IPS-NIHi7 (cell line): ENCODE measurements around the gene CD151.

ENCODE experiments used
- DNase-seq: peaks from one replicate; pipeline ENCODE4 v3.0.0; 2012; ENCODE audit warnings: mixed read lengths; ENCODE audit errors: extremely low spot score

Gene CD151

DNA sequence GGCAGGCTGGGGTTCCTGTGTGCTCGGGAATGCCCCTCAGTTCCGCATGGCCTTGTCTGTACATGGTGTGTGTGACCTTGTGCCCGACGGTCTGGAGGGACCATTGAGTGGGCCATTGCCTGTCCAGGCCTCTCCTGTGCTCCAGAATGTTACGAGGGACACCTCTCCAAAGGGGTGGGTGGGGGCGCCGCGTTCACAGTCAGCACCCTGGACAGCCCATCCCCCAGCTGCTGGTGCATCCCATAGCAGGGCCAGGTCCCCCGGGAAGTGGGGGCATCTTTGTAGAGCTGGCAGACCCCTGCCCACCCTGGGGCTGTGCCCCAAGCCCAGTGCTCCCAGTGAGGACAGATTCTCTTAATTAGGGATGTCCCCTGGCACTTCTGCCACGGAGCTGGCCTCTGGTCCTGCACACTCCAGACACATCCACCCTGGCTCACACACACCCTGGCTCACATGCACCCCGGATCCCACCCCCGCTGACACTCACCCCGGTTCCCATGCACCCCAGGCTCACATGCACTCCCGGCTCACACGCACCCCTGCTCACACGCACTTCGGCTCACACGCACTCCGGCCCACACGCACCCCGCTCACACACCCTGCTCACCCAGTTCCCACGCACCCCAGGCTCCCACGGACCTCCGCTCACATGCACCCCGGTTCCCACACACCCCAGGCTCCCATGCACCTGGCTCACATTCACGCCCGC is 25.5 kb downstream of the CD151 start:
- DNase-seq: no peak

DNA sequence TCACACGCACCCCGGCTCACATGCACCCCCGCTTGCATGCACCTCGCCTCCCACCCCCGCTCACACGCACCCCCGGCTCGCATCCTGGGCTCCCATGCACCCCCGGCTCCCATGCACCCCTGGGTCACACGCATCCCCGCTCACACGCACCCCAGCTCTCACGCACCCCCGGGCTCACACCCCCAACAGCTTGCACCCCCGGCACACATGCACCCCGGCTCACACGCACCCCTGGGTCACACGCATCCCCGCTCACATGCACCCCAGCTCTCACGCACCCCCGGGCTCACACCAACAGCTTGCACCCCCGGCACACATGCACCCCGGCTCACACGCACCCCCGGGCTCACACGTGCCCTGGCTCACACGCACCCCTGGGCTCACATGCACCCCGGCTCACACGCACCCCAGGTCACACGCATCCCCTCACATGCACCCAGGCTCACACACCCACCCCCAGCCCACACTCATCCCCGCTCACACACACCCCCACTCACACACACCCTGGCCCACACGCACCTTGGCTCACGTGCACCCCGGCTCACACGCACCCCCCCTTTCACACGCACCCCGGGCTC is 26.1 kb downstream of the CD151 start:
- no peak for DNase-seq

DNA sequence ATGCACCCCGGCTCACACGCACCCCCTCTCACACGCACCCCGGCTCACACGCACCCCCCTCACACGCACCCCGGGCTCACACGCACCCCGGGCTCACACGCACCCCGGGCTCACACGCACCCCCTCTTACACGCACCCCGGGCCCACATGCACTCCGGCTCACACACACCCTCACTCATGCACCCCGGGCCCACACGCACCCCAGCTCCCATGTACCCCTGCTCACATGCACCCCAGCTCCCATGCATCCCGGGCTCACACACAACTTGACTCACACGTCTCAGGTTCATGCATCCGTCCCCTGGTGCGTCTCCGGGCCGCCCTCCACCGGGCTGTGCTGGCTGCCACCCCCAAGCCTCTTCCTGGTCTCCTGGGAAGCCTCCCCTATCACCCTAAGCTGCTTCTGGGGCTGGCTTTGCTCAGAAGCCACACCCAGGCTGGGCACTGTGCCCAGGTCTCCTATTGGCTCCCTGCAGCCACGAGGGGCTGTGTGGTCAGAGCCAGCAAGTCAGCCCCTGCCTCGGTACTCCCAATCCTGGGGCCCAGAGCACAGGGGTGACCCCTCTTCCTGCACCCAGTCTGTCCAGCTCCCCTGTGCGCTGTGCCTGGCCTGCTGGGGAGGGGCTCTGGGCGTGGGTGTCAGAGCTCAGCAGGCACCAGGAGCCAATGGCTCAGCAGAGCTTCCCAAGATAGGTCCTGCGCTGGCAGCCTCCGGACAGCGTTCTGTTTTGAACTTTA is 26.8 kb downstream of the CD151 start:
- DNase-seq: no peak

DNA sequence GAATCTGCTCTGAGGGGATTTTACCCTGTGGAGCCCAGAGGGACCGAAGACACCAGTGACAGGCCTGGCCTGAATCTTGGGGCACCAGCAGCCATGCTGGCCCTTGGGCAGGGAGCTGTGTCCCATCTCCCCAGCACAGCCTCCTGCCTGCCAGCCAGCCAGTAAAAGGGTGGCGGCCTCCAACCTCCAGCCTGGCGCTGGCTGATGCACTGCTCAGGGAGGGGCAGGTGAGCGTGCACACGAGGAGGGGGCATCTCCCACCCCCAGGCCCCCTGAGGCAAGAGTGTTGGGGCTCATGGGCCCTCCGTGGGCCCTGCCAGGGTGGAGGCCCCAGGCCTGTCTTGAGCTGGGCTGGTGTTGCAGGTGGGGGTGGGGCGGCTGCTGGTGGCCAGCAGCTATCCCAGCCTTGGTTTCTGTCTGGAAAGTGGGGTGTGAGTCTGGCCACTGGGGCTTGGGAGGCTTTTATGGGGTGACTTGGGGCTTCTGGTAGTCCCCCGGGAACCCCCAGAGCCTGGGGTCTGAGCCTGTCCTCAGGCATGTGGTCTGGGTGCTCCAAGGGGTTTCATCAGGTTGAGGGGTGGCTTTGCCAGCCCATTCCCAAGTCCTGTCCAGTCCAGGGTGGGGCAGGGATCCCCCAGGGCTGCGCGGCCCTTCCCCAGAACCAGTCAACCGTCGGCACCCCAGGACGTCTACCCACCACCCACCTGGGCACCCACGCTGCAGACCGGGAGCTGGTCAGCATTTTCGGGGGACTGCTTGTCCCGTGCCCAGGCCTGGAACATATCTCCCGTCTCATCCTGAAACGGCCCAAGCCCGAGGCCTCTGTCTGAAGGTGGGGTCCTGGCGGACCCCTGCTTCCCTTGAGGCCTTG is 27.7 kb downstream of the CD151 start:
- DNase-seq: no peak

DNA sequence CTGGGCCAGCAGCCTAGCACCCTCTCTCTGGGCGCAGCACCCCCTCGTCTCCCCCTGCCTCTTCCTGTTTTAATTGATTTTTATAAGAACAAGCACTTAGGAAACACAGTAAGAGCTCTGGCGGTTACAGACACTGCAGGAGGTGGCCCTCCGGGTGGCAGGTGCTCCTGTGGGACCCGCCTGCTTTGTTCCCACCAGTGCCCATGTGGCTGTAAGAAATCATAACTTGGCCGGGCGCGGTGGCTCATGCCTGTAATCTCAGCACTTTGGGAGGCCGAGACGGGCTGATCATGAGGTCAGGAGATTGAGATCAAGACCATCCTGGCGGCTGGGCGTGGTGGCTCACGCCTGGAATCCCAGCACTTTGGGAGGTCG is 28.3 kb downstream of the CD151 start:
- no peak for DNase-seq

DNA sequence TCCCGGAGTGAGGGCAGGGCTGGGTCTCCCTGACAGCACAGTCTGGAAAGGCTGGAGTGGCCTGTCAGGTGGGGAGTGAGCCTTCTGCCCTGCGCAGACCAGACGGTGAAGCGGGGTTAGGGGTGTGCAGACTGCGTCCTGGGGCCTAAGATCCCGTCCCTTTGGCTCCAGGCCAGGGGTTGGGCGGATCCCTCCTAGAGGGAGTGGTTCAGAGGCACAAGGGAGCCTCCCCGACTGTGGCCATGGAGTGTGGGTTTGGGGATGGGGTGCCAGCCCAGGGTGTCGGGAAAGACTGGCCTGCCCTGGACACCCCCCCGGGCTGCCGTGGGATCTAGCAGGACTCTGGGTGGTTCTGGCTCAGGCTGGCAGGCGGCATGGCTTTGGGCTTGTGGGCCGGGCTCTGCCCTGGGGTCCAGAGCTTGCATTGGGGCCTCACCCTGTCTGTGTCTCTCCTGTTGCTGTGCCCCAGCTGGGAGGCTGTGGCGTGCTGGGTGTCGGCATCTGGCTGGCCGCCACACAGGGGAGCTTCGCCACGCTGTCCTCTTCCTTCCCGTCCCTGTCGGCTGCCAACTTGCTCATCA is 29.4 kb downstream of the CD151 start:
- peak; percentile 68 for DNase-seq

DNA sequence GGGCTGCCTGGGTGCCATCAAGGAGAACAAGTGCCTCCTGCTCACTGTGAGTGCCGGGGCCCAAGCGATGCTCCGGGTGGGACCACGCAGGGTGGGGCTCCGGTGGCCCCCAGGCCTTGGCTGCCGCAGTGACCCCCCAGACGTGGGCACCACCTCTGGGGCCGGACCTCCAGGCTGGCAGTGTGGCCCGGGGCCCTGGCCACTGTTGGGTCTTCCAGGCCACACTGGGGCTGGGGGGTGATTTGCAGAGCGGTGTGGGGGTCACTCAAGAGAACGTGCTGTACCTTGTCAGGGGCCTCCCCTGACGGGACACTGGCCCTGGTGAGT is 29.9 kb downstream of the CD151 start:
- DNase-seq: no peak

DNA sequence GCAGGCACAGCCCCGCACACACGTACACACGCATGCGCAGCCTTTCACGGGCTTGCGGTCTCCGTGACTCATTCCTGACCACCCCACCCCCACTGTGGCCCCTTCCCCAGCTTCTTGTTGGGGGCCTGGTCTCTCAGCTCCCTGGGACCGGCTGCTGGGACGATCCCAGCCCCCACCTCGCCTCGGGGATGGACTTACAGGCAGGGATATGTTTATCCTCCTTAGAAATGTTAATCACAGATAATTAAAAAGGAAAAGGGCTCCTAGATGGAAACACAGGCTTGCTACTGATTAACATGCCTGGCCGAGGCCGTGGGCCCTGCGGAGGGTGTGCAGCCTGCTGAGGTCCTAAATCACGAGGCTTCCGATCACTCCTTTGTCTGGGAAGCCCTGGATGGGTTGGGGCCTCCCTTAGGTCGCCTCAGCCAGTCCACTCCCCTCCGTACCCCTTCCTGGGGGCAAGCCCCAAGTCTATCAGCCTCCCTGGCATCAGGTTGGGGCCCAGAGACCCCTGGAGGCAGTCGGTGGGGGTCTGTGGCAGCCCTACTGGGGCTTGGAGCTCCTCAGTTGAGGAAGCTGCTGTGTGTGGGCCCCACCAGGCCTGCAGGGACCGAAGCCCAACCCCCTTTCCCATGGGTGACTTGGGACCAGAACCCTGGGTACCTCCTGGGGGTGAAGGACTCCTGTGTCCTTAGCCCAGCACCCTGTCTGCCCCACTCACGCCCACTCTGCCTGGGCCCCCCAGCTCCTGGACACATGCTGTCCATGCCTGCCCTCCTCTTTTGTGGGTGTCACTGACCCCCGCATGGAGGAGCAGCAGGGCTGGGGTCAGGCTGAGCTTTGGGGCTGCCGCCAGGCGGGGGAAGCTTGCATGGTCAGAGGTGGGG is 30.5 kb downstream of the CD151 start:
- DNase-seq: no peak

DNA sequence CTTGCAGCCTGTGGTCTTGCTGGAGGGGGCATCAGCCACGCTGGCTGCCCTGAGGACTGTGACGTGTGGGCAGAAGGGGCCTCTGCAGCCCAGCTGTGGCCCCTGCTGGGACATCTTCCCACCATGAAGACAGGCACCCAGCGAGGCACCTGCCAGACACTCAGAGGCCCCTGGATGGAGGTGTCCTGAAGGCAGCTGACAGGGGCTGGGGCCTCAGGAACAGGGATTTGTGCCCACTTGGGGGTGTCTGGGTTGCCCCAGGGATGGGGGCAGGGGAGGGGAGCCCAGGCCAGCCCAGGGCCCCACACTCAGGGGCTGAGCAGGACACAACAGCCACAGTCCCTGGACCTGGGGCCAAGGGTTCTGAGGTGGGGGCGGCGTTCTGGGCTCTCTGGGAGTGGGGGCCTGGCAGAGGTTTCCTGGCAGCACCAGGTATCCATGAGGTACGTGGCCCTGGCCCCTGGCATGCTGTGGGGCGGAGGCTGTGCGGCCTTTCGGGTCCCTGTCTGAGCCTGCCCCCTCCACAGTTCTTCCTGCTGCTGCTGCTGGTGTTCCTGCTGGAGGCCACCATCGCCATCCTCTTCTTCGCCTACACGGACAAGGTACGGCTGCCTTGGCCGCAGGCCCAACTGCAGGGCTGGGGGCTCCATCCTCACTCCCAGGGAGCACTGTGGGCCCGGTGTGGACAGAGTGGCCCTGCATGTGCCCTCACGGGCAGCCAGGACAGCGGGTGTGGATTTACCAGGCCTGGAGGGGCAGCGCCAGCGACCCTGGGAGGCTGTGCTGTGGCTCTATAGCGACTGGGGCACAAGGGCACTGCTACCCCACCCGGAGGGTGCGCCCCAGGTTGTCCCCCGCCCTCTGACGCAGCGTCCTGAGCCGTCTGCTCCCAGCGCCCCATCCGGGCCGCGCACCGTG is 31.4 kb downstream of the CD151 start:
- no peak for DNase-seq

DNA sequence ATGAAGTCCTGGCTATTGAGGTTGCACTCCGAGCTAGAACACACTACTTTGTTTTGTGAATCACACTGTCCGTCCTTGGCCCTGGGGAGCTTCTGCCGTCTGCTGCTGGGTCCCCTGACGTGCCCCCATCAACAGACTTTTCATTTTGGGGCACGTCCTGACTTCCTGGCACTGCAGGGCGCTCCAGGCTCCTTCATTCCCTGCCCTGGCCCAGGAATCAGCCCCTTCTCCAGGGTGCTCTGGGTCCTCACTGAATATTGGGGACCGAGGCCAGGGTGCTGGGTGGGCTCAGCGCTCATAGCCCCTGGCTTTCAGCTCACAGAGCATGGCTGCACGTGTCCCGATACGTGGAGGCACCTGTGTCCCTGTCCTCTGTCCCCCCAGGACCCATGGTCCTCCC is 32.1 kb downstream of the CD151 start:
- no peak for DNase-seq

DNA sequence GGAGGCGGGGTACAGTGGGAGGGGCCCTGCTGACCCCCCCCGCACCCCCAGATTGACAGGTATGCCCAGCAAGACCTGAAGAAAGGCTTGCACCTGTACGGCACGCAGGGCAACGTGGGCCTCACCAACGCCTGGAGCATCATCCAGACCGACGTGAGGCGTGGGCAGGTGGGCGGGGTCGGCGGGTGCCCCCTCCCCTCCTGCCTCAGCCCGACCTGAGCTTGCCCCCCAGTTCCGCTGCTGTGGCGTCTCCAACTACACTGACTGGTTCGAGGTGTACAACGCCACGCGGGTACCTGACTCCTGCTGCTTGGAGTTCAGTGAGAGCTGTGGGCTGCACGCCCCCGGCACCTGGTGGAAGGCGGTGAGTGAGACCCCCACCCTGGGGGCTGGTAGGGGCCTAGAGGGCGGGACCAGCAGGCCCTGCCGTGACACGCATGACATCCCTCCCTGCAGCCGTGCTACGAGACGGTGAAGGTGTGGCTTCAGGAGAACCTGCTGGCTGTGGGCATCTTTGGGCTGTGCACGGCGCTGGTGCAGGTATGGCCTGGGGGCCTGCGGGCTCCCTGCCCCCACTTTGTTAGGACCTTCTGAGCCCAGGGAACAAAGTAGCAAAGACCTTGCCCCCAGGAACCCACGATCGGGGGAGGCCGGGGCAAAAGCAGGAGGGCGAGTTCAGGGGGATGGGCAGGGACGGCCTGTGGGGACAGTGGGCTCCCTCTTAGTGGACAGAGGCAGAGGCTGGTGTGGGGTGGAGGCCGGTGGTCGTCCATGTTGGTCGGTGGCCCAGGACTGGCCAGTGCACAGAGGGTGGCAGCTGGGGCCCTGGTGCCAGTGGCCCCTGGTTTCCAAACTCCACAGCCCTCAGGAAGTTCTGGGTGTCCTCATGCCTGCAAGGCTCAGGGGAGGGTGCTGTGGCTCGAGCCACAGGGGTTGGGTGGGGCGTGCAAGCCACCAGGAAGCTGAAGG is 33.0 kb downstream of the CD151 start:
- no peak for DNase-seq

DNA sequence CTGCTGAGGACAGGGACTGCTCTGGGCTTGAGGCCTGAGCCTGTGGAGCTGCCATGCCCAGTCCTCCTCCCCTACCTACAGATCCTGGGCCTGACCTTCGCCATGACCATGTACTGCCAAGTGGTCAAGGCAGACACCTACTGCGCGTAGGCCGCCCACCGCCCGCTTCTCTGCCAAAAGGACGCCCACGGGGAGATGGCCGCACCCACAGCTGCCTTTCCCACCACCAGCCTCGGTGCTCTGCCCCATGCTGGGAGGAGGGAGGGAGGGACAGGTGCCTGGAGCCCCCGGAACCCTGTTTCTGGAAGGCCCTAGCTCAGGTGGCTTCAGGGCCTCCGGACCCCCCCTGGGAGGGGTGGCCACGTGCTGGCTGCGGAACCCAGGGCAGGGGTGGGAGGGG is 33.7 kb downstream of the CD151 start:
- no peak for DNase-seq

DNA sequence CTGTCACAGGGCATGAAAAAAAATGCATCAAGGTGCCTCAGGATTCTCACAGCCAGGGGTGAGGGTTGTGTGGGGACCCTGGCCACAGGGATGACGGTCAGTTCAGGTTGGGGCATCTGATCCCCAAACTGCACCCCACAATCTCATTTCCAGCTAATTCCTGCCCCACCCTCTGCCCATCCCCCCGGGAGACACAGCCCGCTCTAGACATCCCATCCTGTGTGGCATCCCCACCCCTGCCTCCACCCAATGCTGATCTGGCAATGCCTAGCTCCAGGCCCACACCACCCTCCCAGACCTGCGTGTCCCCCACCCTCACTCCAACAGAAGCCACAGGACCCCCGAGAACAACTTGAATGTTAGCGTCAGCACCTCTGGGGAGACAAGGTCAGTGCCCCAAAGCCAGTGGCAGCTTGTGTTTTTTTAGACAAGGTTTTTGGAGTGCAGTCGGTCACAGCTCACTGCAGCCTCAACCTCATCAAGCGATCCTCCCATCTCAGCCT is 35.2 kb downstream of the CD151 start:
- no peak for DNase-seq

DNA sequence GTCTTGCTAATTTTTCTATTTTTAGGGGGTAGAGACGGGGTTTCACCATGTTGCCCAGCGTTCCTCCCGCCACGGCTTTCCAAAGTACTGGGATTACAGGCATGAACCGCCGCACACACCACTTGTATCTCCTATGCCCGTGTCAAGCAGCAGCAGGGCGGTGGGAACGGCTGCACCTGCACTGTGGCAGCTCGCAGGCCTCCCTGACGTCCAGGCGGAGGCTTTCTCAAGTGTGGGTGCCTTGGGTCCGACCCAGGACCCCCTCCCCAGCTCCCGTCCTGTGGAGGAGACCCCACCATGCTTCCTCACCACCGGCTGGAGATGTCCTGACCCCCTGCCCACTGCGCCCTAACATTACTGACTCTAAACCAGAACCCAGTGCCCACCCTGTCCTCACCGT is 35.6 kb downstream of the CD151 start:
- no peak for DNase-seq

DNA sequence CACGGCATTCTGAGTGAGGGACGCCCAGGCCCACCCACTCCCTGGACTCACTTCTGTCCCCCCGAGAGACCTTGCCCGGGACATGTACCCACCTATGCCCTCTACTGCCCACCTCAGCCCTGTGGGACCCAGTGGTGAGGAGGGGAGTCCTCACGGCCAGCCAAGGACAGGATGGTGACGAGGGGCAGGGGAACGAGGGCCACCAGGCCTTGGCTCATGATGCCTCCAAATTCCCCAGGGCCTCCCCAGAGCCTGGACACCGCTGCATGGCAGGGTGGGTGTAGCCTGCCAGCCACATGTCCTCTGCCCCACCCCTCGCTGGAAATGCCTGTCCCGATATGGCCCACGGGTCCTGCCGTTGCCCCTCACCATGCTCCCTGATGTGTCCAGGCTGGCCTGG is 36.0 kb downstream of the CD151 start:
- DNase-seq: no peak

DNA sequence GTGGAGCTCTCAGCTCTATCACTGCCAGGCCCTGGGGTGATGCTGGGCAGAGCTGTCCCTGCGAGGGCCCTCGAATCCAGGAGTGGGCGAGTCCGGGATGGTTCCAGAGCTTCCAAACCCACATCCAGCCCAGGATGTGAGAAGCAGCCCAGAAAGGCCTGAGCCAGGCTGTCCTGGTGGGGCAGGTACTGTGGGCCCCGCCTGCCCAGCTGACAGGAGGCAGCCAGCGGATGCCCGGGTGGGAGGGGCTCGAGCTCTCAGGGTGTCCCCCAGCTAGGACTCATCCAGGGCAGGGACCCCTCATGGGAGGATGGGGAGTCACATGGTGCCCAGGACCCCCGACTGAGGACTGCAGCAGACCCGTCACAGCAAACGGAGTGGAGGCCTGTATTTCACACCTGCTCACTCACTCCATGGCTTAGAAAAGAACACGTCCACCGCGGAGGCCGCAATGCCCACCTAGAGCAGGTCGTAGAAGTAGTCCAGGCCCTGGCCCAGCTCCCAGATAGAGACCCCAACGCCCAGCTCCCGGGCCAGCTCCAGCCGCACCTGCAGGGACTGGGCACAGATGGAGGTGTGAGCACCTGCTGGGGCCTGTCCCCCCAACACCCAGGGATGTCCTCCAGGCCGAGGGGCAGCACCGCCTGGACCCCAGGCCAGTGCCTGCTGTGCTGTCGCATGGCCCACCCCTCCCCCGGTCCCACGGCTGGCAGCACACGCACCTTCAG is 36.8 kb downstream of the CD151 start:
- DNase-seq: no peak

DNA sequence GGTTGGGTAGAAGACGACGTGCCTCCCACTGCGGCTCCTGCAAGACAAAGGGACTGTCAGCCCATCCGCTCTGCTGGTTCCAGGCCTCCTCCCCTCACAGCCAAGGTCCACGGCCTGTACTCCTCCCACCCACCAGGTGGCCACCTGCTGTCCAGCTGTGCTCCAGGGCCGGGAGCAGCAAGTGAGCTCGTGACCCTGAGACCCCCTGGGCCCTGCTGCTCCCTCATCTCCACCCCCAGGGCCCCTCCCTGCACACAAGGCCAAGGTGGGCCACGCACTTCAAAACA is 37.3 kb downstream of the CD151 start:
- peak; percentile 54 for DNase-seq

DNA sequence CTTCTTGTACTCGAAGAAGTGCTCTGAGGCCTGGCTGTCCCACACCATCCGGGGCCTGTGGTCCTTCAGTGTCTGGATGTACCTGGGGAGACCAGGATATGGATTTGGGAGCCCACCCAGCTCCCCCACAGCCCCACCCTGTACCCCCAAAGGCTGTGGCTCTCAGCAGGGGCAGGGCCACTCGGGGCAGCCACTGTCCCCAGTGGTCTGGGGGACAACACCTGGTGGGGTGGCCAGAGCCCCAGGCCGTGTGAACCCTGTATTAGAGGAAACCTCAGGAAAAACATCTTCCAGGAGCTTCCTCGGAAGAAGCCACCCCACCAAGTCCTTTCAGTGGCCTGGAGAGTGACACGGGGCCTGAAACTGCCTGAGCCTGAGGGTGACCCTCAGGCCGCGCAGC is 37.7 kb downstream of the CD151 start:
- DNase-seq: no peak
